Measurements from ENCODE around the gene OXT.

GRCh38 chr20:3119044-3119443, 47.6 kb downstream of the OXT start:
- TF ChIP-seq FOS (IDR thresholded peaks at IDR 0.05; ENCODE audit: low read depth, low read length) (no peak), CTCF (conservative IDR thresholded peaks at IDR 0.05; ENCODE audit: low read depth, low read length) (no peak), POLR2A (IDR thresholded peaks at IDR 0.05; ENCODE audit: low read depth, low read length) (no peak), NFE2L2 (IDR thresholded peaks at IDR 0.05; ENCODE audit: low read depth, low read length) (no peak), MAFK (IDR thresholded peaks at IDR 0.05; ENCODE audit: low read depth, low read length) (no peak), RAD21 (IDR thresholded peaks at IDR 0.05; ENCODE audit: low read length) (no peak), MXI1 (IDR thresholded peaks at IDR 0.05; ENCODE audit: borderline replicate concordance, low read depth, low read length) (no peak), SMC3 (IDR thresholded peaks at IDR 0.05; ENCODE audit: low read depth, low read length) (no peak)

Measured in IMR-90 (cell line).